GM21360 (cell line): ENCODE measurements around the gene SS18L1.

Source experiments
- ATAC-seq: cut with Tn5 transposase; IDR thresholded peaks from one replicate; pipeline ENCODE4 v1.9.1; 2021; ENCODE audit warnings: mild to moderate bottlenecking, moderate library complexity; ENCODE audit not compliant: unreplicated experiment

The SS18L1 gene

GRCh38 chr20:62208795-62209755 is 65.5 kb downstream of the SS18L1 start:
- no peak for ATAC-seq

- no peak for ATAC-seq
Observed at GRCh38 chr20:62209850-62210495, 66.4 kb downstream of the SS18L1 start.

GRCh38 chr20:62210496-62210855 is 66.9 kb downstream of the SS18L1 start:
- ATAC-seq = no peak

- no peak for ATAC-seq
Observed at GRCh38 chr20:62211216-62211615, 67.6 kb downstream of the SS18L1 start.

- ATAC-seq = no peak
Observed at GRCh38 chr20:62211769-62212288, 68.3 kb downstream of the SS18L1 start.

- ATAC-seq = no peak
Observed at GRCh38 chr20:62212299-62212698, 68.7 kb downstream of the SS18L1 start.

GRCh38 chr20:62214067-62214466 is 70.5 kb downstream of the SS18L1 start:
- ATAC-seq = no peak

- ATAC-seq = no peak
Observed at GRCh38 chr20:62215020-62215990, 71.7 kb downstream of the SS18L1 start.

- no peak for ATAC-seq
Observed at GRCh38 chr20:62215991-62216635, 72.5 kb downstream of the SS18L1 start.

- no peak for ATAC-seq
Observed at GRCh38 chr20:62216636-62217566, 73.3 kb downstream of the SS18L1 start.

- no peak for ATAC-seq
Observed at GRCh38 chr20:62217913-62218773, 74.6 kb downstream of the SS18L1 start.

GRCh38 chr20:62219101-62219991 is 75.8 kb downstream of the SS18L1 start:
- ATAC-seq = no peak

GRCh38 chr20:62219992-62220665 is 76.6 kb downstream of the SS18L1 start, which contains the start of gene HRH3:
HRH3 (minus strand) TSS chr20:62220278; CDS start chr20:62219970, 308 bp downstream.
- no peak for ATAC-seq

GRCh38 chr20:62220666-62221568 is 77.3 kb downstream of the SS18L1 start:
- no peak for ATAC-seq

GRCh38 chr20:62222266-62222850 is 78.8 kb downstream of the SS18L1 start:
- no peak for ATAC-seq
